Measurements from ENCODE around the gene ALDH18A1.

The ALDH18A1 gene

DNA sequence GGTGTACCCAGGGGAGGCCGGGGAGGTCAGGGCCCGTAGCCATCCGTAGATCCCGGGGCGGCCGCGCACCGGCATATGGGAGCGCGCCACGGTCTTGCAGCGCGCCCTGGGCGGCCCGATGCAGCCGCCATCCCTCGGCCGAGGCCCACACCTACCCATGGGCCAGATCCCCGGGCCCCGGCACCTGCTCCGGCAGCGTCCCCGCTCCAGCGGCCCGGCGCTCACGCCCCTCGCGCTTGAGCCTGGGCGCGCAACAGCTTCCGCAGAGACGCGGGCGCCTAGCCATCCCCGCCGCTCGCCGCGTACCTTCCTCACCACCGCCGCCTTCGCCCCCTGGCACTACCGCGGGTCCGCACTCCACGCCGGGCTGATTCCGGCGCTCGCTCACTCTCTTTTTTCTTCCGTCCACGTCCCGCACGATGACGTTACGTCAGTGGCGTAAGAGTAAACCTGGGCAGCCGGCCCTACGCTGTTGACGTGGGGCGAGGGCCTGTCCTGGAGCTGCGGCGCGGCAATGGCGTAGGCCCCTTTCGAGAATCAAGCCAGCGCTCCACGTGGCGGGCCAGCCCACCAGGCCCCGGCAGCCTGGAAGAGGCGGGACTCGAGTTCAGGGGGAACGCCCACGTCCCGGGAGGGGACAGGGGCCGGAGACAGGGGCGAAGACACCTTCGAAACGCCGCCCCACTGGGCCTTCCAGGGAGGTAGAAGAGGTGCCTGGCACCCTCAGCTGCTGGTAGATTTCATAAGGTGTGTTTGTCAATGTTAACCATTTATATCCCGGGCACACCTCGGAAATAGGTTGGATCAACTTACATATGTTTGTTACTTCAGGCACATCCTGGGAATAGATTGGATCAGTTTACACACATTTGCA lies at the start of gene ALDH18A1:
TSS of gene ALDH18A1 (minus strand) at position 421 of the 874 bp plus-strand sequence. CDS start 3,334 bp downstream, outside the sequence.
- Histone ChIP-seq H3K9me3 (ENCODE audit: control insufficient read depth in 5 of 5, low read length in 5 of 5) (peaks cover 0 to 1% (median 0%) of the 10 kb centered on the region in 5 donors), H3K4me3 (ENCODE audit: low read depth in 1 of 5, low read length in 5 of 5) (peak within 1 kb of the TSS; percentile 80 to 95 (median 90)), H3K27ac (ENCODE audit: low read depth, low read length) (peak within 1 kb of the TSS; percentile 44)

GRCh38 chr10:95698415-95698814 lies 41.9 kb upstream of the ALDH18A1 start:
- H3K27me3 ChIP-seq (ENCODE audit: control insufficient read depth in 5 of 5, insufficient read depth in 4 of 5, low read length in 5 of 5) = no peaks in the 10 kb centered on the region
- H3K36me3 ChIP-seq (ENCODE audit: control insufficient read depth in 5 of 5, insufficient read depth in 5 of 5, low read length in 5 of 5) = no peaks in the 10 kb centered on the region
- H3K27ac ChIP-seq (ENCODE audit: low read depth, low read length) = no peak overlapping the region
- H3K9me3 ChIP-seq (ENCODE audit: control insufficient read depth in 5 of 5, low read length in 5 of 5) = no peaks in the 10 kb centered on the region
- H3K4me3 ChIP-seq (ENCODE audit: low read depth in 1 of 5, low read length in 5 of 5) = no peak overlapping the region
- peaks cover 0 to 6% (median 3%) of the 10 kb centered on the region in 5 donors for H3K4me1 ChIP-seq (ENCODE audit: control insufficient read depth in 5 of 5, insufficient read depth in 5 of 5, low read length in 5 of 5)
- no peak overlapping the region for H3K9ac ChIP-seq (ENCODE audit: low read length in 5 of 5)

More for the DNA sequence above, at the start of gene ALDH18A1:
- H3K36me3 ChIP-seq (ENCODE audit: control insufficient read depth in 5 of 5, insufficient read depth in 5 of 5, low read length in 5 of 5) = peaks cover 3 to 11% (median 6%) of the 10 kb centered on the region in 5 donors
- peaks cover 2 to 21% (median 17%) of the 10 kb centered on the region in 5 donors for H3K4me1 ChIP-seq (ENCODE audit: control insufficient read depth in 5 of 5, insufficient read depth in 5 of 5, low read length in 5 of 5)
- H3K9ac ChIP-seq (ENCODE audit: low read length in 5 of 5) = peak within 1 kb of the TSS; percentile 50 to 88 (median 79)
- no peaks in the 10 kb centered on the region for H3K27me3 ChIP-seq (ENCODE audit: control insufficient read depth in 5 of 5, insufficient read depth in 4 of 5, low read length in 5 of 5)

- H3K27me3 ChIP-seq (ENCODE audit: control insufficient read depth in 5 of 5, insufficient read depth in 4 of 5, low read length in 5 of 5) = no peaks in the 10 kb centered on the region
- H3K4me3 ChIP-seq (ENCODE audit: low read depth in 1 of 5, low read length in 5 of 5) = no peak overlapping the region
- H3K27ac ChIP-seq (ENCODE audit: low read depth, low read length) = no peak overlapping the region
- H3K9me3 ChIP-seq (ENCODE audit: control insufficient read depth in 5 of 5, low read length in 5 of 5) = no peaks in the 10 kb centered on the region
- peaks cover 3 to 16% (median 12%) of the 10 kb centered on the region in 5 donors for H3K4me1 ChIP-seq (ENCODE audit: control insufficient read depth in 5 of 5, insufficient read depth in 5 of 5, low read length in 5 of 5)
- H3K9ac ChIP-seq (ENCODE audit: low read length in 5 of 5) = no peak overlapping the region
- no peaks in the 10 kb centered on the region for H3K36me3 ChIP-seq (ENCODE audit: control insufficient read depth in 5 of 5, insufficient read depth in 5 of 5, low read length in 5 of 5)
Observed at GRCh38 chr10:95697429-95697828, 40.9 kb upstream of the ALDH18A1 start.

GRCh38 chr10:95694665-95695064 lies 38.2 kb upstream of the ALDH18A1 start:
- H3K27me3 ChIP-seq (ENCODE audit: control insufficient read depth in 5 of 5, insufficient read depth in 4 of 5, low read length in 5 of 5) = no peaks in the 10 kb centered on the region
- H3K4me1 ChIP-seq (ENCODE audit: control insufficient read depth in 5 of 5, insufficient read depth in 5 of 5, low read length in 5 of 5) = peaks cover 3 to 18% (median 13%) of the 10 kb centered on the region in 5 donors
- H3K27ac ChIP-seq (ENCODE audit: low read depth, low read length) = no peak overlapping the region
- H3K4me3 ChIP-seq (ENCODE audit: low read depth in 1 of 5, low read length in 5 of 5) = peak overlapping the region in 2 of 5 donors; percentile 51 to 96
- H3K36me3 ChIP-seq (ENCODE audit: control insufficient read depth in 5 of 5, insufficient read depth in 5 of 5, low read length in 5 of 5) = peaks cover 5 to 17% (median 10%) of the 10 kb centered on the region in 5 donors
- peak overlapping the region in 1 of 5 donors; percentile 47 for H3K9ac ChIP-seq (ENCODE audit: low read length in 5 of 5)
- H3K9me3 ChIP-seq (ENCODE audit: control insufficient read depth in 5 of 5, low read length in 5 of 5) = no peaks in the 10 kb centered on the region

DNA sequence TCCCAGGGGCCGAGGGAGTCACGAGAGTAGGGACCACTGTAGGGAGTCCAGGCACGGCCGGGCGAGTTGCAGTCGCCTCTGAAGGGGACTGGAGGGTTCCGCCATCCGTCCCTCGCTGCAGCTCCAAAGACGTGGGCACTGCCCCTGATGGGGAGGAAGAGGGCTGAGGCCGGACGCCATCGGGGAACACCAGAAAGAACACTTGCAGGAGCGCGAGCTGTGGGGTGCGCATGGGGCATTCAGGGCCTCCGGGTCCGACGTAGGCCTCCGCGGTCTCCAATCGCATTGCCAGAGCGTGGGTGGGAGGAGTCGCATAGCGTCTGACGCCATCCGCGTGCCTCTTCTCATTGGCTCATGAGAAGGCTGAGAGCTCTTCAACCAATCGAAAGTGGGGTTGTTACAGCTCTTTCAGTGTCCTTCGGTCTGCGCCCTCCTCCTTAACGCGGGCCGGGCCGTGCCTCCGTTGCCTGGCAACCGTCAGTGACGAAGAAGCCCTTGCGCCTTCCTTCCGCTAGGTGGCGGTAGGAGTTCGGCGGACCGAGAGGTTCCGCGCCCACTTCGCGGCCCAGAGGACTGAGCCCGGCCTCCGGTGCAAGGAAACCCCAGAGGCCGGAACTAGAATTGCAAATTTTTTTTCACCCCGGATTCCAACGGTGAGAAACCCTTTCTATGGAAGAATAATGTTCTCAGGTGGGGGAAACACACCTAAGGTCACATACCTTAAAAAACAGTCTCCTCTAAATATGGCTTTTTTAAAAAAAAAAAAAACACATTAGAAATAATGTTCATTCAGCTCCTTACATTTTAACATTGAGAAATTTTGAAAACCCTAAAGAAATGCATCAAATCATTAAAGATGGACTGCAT lies 37.4 kb upstream of the ALDH18A1 start, which contains the start of gene TCTN3:
TSS of gene TCTN3 (minus strand) at position 260 of the 867 bp plus-strand sequence. CDS start at position 232, 28 bp downstream.
- peaks cover 3 to 18% (median 13%) of the 10 kb centered on the region in 5 donors for H3K4me1 ChIP-seq (ENCODE audit: control insufficient read depth in 5 of 5, insufficient read depth in 5 of 5, low read length in 5 of 5)
- peak within 1 kb of the TSS; percentile 72 to 98 (median 92) for H3K9ac ChIP-seq (ENCODE audit: low read length in 5 of 5)
- H3K27ac ChIP-seq (ENCODE audit: low read depth, low read length) = peak within 1 kb of the TSS; percentile 72
- H3K4me3 ChIP-seq (ENCODE audit: low read depth in 1 of 5, low read length in 5 of 5) = peak within 1 kb of the TSS; percentile 96 to 97 (median 97)
- H3K27me3 ChIP-seq (ENCODE audit: control insufficient read depth in 5 of 5, insufficient read depth in 4 of 5, low read length in 5 of 5) = no peaks in the 10 kb centered on the region
- H3K36me3 ChIP-seq (ENCODE audit: control insufficient read depth in 5 of 5, insufficient read depth in 5 of 5, low read length in 5 of 5) = peaks cover 6 to 23% (median 18%) of the 10 kb centered on the region in 5 donors
- no peaks in the 10 kb centered on the region for H3K9me3 ChIP-seq (ENCODE audit: control insufficient read depth in 5 of 5, low read length in 5 of 5)

DNA sequence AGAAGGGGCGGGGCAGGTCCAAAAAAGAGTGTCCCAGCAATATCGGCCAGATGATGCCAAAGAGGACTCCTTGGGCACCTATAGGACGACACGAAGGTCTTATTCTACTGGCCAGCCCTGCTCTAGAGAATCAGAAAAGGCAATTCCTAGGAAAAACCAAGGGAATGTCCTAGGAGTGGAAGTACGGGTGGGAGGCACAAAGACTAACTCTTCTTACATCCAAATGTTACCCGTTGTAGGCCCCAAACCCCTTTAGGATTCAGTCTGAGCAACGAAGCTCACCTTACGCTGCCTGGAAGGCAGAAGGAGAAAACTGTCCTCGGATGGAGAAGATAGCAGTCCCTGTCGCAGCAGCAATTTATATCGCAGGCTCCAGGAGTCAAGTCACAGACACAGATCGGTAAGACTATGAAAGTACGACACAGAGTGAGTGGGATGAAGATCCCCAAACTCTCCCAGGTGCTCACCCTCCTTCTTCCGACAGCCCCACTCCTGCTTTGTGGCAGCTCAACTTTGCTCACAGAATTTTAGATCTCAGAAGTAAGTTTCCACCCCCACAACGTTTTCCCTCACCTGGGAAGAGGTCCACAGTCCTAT lies 36.7 kb upstream of the ALDH18A1 start:
- peaks cover 9 to 28% (median 19%) of the 10 kb centered on the region in 5 donors for H3K36me3 ChIP-seq (ENCODE audit: control insufficient read depth in 5 of 5, insufficient read depth in 5 of 5, low read length in 5 of 5)

DNA sequence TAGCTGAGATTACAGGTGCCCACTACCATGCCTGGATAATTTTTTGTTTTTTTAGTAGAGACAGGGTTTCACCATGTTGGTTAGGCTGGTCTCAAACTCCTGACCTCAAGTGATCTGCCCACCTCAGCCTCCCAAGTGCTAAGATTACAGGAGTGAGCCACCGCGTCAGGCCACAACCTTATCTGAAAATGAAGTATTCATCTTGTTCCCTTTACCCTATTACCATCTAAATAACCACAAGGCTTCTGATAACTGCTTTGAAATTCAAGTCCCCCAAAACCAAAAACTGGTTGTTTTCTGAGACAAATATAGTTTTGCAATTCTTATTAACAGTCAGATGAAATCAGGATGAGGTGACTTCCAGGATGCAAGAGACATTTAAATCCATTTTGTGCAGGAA lies 34.8 kb upstream of the ALDH18A1 start:
- no peak overlapping the region for H3K27ac ChIP-seq (ENCODE audit: low read depth, low read length)
- no peaks in the 10 kb centered on the region for H3K9me3 ChIP-seq (ENCODE audit: control insufficient read depth in 5 of 5, low read length in 5 of 5)
- H3K4me1 ChIP-seq (ENCODE audit: control insufficient read depth in 5 of 5, insufficient read depth in 5 of 5, low read length in 5 of 5) = peaks cover 3 to 14% (median 13%) of the 10 kb centered on the region in 5 donors
- no peak overlapping the region for H3K9ac ChIP-seq (ENCODE audit: low read length in 5 of 5)
- H3K4me3 ChIP-seq (ENCODE audit: low read depth in 1 of 5, low read length in 5 of 5) = no peak overlapping the region
- H3K36me3 ChIP-seq (ENCODE audit: control insufficient read depth in 5 of 5, insufficient read depth in 5 of 5, low read length in 5 of 5) = peaks cover 18 to 40% (median 31%) of the 10 kb centered on the region in 5 donors
- no peaks in the 10 kb centered on the region for H3K27me3 ChIP-seq (ENCODE audit: control insufficient read depth in 5 of 5, insufficient read depth in 4 of 5, low read length in 5 of 5)

More for the DNA sequence above, 36.7 kb upstream of the ALDH18A1 start:
- no peaks in the 10 kb centered on the region for H3K27me3 ChIP-seq (ENCODE audit: control insufficient read depth in 5 of 5, insufficient read depth in 4 of 5, low read length in 5 of 5)
- H3K9me3 ChIP-seq (ENCODE audit: control insufficient read depth in 5 of 5, low read length in 5 of 5) = no peaks in the 10 kb centered on the region
- peaks cover 3 to 18% (median 13%) of the 10 kb centered on the region in 5 donors for H3K4me1 ChIP-seq (ENCODE audit: control insufficient read depth in 5 of 5, insufficient read depth in 5 of 5, low read length in 5 of 5)
- H3K4me3 ChIP-seq (ENCODE audit: low read depth in 1 of 5, low read length in 5 of 5) = peak overlapping the region; percentile 96 to 97 (median 97)
- peak overlapping the region; percentile 72 for H3K27ac ChIP-seq (ENCODE audit: low read depth, low read length)
- peak overlapping the region; percentile 72 to 98 (median 92) for H3K9ac ChIP-seq (ENCODE audit: low read length in 5 of 5)

- Histone ChIP-seq H3K4me1 (ENCODE audit: control insufficient read depth in 5 of 5, insufficient read depth in 5 of 5, low read length in 5 of 5) (peaks cover 3 to 14% (median 13%) of the 10 kb centered on the region in 5 donors), H3K27me3 (ENCODE audit: control insufficient read depth in 5 of 5, insufficient read depth in 4 of 5, low read length in 5 of 5) (no peaks in the 10 kb centered on the region), H3K27ac (ENCODE audit: low read depth, low read length) (no peak overlapping the region), H3K9ac (ENCODE audit: low read length in 5 of 5) (no peak overlapping the region), H3K36me3 (ENCODE audit: control insufficient read depth in 5 of 5, insufficient read depth in 5 of 5, low read length in 5 of 5) (peaks cover 41 to 61% (median 50%) of the 10 kb centered on the region in 5 donors), H3K4me3 (ENCODE audit: low read depth in 1 of 5, low read length in 5 of 5) (no peak overlapping the region), H3K9me3 (ENCODE audit: control insufficient read depth in 5 of 5, low read length in 5 of 5) (no peaks in the 10 kb centered on the region)
Observed at GRCh38 chr10:95688648-95689047, 32.1 kb upstream of the ALDH18A1 start.

GRCh38 chr10:95683966-95684365 lies 27.5 kb upstream of the ALDH18A1 start:
- Histone ChIP-seq H3K27me3 (ENCODE audit: control insufficient read depth in 5 of 5, insufficient read depth in 4 of 5, low read length in 5 of 5) (no peaks in the 10 kb centered on the region), H3K27ac (ENCODE audit: low read depth, low read length) (no peak overlapping the region), H3K4me1 (ENCODE audit: control insufficient read depth in 5 of 5, insufficient read depth in 5 of 5, low read length in 5 of 5) (no peaks in the 10 kb centered on the region), H3K36me3 (ENCODE audit: control insufficient read depth in 5 of 5, insufficient read depth in 5 of 5, low read length in 5 of 5) (peaks cover 57 to 79% (median 65%) of the 10 kb centered on the region in 5 donors), H3K9me3 (ENCODE audit: control insufficient read depth in 5 of 5, low read length in 5 of 5) (no peaks in the 10 kb centered on the region), H3K4me3 (ENCODE audit: low read depth in 1 of 5, low read length in 5 of 5) (no peak overlapping the region), H3K9ac (ENCODE audit: low read length in 5 of 5) (no peak overlapping the region)
